GM18505 (cell line): ENCODE results near the gene TUBGCP6.

Experiments
- ATAC-seq: cut with Tn5 transposase; IDR thresholded peaks from one replicate; pipeline ENCODE4 v1.9.1; 2021; ENCODE audit not compliant: unreplicated experiment
- POLR2A ChIP-seq: IDR thresholded peaks from 4 replicates; pipeline ENCODE4 v1.6.1; 2011; ENCODE audit warnings: borderline replicate concordance; ENCODE audit not compliant: insufficient read depth, insufficient read length; ENCODE audit errors: extremely low read depth

Gene TUBGCP6

GRCh38 chr22:50184902-50185374 is 59.9 kb downstream of the TUBGCP6 start:
- ATAC-seq, result no peak
- TF ChIP-seq POLR2A, result no peak

DNA sequence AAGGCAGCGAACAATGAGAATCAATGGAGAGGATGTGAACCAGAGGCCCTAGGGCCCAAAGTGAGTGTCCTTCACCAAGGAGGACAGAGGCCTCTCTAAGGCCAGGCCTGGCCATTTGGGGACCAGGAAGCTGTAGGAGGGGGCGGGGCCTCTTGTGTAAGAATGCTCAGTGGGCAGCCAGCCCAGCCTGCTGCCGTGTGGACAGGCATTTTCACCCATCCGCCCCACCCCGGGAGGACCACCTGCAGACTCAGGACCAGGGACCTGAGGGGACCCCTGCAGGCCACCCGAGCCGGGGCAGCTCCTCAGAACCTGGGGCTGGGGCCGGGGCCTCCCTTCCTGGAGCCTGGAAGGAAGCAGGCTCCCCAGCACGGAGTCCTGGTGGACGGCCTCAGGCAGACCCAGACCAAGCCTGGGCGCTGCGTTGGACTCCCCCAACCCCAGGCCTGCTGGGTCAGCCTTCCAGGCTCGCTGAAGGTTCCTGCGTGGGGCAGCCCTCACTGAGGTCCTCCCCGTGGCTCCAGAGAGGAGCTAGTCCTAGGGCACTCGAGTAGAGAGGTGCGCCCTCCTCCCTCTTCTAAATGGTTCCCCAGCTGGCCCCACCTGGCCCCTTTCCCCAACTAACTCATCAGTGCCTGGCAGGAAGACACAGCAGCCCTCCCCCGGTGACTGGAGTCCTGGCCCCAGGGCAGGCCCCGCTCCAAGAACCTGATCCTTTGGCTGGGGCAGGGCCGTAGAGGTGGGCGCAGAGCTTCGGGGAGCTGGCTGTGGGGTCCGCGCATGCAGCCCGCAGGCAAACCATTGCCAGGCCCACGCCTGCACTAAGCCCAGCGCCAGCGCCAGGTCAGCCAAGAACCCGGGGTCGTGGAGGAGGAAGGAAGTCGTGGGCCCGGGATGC is 60.6 kb downstream of the TUBGCP6 start:
- no peak for TF ChIP-seq POLR2A
- no peak for ATAC-seq

DNA sequence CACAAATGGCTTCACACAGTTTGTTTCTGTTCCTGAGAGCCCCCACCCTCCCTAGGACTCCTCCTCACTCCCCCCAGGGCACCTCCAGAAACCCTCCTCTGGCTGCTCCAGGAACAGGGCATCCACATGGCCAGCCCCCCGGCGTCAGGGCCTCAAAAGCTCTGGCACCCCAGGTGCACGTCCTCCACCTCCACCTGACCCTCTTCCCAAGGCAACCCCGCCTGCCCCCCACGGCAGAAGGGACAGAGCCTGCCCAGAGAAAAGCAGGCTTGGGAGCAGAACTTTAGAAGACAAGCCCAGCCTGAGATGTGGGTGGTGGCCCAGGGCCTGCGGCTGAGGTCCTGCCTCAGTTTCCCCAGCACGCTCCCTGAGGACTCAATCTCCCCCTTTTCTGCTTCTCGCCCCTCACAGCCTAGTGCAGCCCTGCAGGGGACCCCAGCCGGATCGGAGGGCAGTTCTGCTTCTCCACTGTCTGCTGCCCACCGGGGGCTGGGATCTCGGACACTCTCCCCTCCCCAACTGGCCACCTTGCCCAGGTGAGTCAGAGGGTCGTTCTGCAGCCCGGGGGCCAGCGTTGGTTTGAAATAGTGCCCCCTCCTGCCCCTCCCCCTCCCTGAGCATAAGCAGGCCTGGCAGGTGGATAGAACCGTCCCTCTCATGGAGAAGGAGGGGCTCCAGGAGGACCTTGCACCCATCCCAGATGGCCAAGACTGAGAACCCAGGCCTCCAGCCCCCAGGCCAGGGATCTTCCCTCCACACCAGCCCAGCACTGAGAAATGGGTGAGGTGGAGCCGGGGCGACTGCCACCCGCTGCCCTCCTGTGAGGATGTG is 61.5 kb downstream of the TUBGCP6 start:
- TF ChIP-seq POLR2A, result no peak
- ATAC-seq, result no peak

- no peak for TF ChIP-seq POLR2A
- no peak for ATAC-seq
Measured at GRCh38 chr22:50182176-50183081, 62.4 kb downstream of the TUBGCP6 start.

- no peak for ATAC-seq
- no peak for TF ChIP-seq POLR2A
Measured at GRCh38 chr22:50180727-50181521, 63.9 kb downstream of the TUBGCP6 start.

DNA sequence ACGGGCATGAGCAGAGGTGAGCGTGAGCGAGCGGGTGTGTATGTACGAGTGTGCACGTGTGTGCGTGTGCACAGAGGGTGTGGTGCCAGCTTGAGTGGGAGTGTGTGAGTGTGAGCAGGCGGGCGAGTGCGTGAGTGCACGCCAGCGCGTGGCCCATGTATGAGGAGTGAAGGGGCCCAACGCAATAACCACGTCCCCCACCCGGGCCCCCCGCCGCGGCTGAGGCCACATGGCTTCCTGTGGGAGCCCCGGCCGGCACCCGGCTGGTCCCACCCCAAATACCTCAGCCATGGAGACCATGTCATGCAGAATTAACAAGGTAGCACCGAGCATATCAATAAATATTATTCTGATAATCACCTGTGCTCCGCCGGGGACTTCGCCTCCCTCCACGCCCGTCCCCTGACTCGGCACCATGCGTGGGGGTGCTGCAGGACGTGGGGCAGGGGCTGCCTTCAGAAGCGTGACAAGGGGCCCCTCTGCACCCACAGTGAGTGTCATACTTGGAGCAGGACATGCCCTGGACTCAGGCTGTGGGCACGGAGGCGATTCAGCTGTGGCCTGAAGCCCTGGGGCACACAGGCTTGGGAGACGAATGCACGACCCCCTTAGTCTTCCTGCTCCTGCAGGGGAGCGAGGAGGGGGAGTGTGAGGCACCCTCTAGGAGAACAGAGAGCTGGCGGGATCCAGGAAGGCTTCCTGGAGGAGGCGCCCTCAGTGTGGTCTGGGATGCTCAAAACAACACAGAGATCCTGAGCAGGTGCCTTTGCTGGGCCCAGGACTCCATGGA is 64.7 kb downstream of the TUBGCP6 start:
- ATAC-seq, result no peak
- TF ChIP-seq POLR2A, result no peak

- no peak for ATAC-seq
- no peak for TF ChIP-seq POLR2A
Measured at GRCh38 chr22:50178871-50179869, 65.7 kb downstream of the TUBGCP6 start.

- no peak for ATAC-seq
- TF ChIP-seq POLR2A, result no peak
Measured at GRCh38 chr22:50178471-50178864, 66.4 kb downstream of the TUBGCP6 start.

DNA sequence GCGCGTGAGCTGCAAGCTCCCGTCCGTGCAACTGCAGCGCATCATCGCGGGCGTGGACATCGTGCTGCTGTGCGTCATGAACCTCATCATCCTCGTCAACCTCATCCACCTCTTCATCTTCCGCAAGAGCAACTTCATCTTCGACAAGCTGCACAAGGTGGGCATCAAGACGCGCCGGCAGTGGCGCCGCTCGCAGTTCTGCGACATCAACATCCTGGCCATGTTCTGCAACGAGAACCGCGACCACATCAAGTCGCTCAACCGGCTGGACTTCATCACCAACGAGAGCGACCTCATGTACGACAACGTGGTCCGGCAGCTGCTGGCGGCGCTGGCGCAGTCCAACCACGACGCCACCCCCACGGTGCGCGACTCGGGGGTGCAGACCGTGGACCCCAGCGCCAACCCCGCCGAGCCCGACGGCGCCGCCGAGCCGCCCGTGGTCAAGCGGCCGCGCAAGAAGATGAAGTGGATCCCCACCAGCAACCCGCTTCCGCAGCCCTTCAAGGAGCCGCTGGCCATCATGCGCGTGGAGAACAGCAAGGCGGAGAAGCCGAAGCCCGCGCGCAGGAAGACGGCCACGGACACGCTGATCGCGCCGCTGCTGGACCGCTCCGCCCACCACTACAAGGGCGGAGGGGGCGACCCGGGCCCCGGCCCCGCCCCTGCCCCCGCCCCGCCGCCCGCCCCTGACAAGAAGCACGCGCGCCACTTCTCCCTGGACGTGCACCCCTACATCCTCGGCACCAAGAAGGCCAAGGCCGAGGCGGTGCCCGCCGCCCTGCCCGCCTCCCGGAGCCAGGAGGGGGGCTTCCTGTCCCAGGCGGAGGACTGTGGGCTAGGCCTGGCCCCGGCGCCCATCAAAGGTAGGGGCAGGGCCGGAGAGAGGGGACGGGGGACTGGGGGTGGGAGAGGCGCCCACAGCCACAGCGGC is 67.0 kb downstream of the TUBGCP6 start:
- ATAC-seq, result no peak
- no peak for TF ChIP-seq POLR2A

GRCh38 chr22:50176850-50177536 is 67.8 kb downstream of the TUBGCP6 start:
- TF ChIP-seq POLR2A, result no peak
- ATAC-seq, result no peak
